Endothelial cell of umbilical vein (primary cell): Measurements from ENCODE around the gene FSTL4. TPM values are rescaled to one million over a fixed set of nuclear protein-coding genes. Genes with fewer than 3 reads are reported as not detected.

Source experiments
- BruUV-seq: library from RNA; stranded (reverse); fragments of 400-500 nt; replicated peaks from 2 replicates; lab custom pipeline; 2021; lab: Mats Ljungman, UMichigan
- CTCF ChIA-PET: fragments of 300-600, 350-600 bp; sonication (Branson Sonifier 250); formaldehyde crosslinking; loops from one replicate; lab custom pipeline; 2021; ENCODE audit warnings: antibody characterized with exemption, inconsistent platforms; lab: Charles Lee
- POLR2A ChIA-PET: fragments of 300-600, 350-600 bp; sonication (Branson Sonifier 250); formaldehyde crosslinking; loops from one replicate; lab custom pipeline; 2021; ENCODE audit warnings: antibody characterized with exemption, inconsistent platforms; lab: Charles Lee
- DNase-seq: peaks from one replicate; pipeline ENCODE4 v3.0.0-alpha.2; 2011; ENCODE audit warnings: low read depth, low spot score
- FAIRE-seq: peaks from 2 replicates; lab custom pipeline; 2011; peaks lifted over from hg19 to GRCh38; lab: Jason Lieb, UNC
- H2AFZ ChIP-seq: 2 replicates; pipeline ENCODE4 v1.6.0; 2012; ENCODE audit warnings: low read depth, low read length, control low read depth, inconsistent platforms
- H3K27ac ChIP-seq: 2 replicates; pipeline ENCODE4 v1.5.1; 2011; ENCODE audit warnings: low read depth, mild to moderate bottlenecking, control low read depth, low read length, moderate library complexity; ENCODE audit not compliant: insufficient read depth
- H3K27me3 ChIP-seq, 2 experiments: 2 replicates each; pipeline versions ENCODE4 v1.6.0 to v1.6.1; 2011; ENCODE audit warnings: low read length in 2 of 2, mixed read lengths in 1 of 2; ENCODE audit not compliant: control insufficient read depth in 2 of 2, insufficient read depth in 2 of 2
- H3K36me3 ChIP-seq, 2 experiments: 2 replicates in 1 of 2; 3 replicates in 1 of 2; pipeline ENCODE4 v1.5.1; 2011; ENCODE audit warnings: low read length in 2 of 2, mild to moderate bottlenecking in 1 of 2, moderate library complexity in 1 of 2; ENCODE audit not compliant: control insufficient read depth in 2 of 2, insufficient read depth in 2 of 2; ENCODE audit errors: extremely low read depth in 1 of 2
- H3K4me1 ChIP-seq: 3 replicates; pipeline ENCODE4 v1.5.1; 2011; ENCODE audit warnings: mild to moderate bottlenecking, low read length; ENCODE audit not compliant: control insufficient read depth, insufficient read depth; ENCODE audit errors: extremely low read depth
- H3K4me2 ChIP-seq: 2 replicates; pipeline ENCODE4 v1.6.1; 2011; ENCODE audit warnings: low read length, control low read depth, mixed read lengths; ENCODE audit not compliant: insufficient read depth
- H3K4me3 ChIP-seq, 3 experiments: fragments of 200-600 bp in 1 of 3; sonication (generic), shearing (Covaris generic) in 1 of 3; replicated peaks in 1 of 3; 2 replicates each; pipeline ENCODE4 v1.5.1; 2011 to 2016; ENCODE audit warnings: control low read depth in 3 of 3, low read length in 3 of 3, mild to moderate bottlenecking in 2 of 3, inconsistent platforms in 1 of 3, low read depth in 1 of 3, moderate library complexity in 1 of 3; ENCODE audit not compliant: insufficient read depth in 1 of 3
- H3K79me2 ChIP-seq: 2 replicates; pipeline ENCODE4 v1.6.0; 2012; ENCODE audit warnings: low read length, inconsistent platforms; ENCODE audit not compliant: control insufficient read depth, insufficient read depth
- H3K9ac ChIP-seq: replicated peaks from 2 replicates; pipeline ENCODE3; 2011; ENCODE audit warnings: low read length, control low read depth; ENCODE audit not compliant: insufficient read depth; ENCODE audit errors: extremely low read depth
- H3K9me1 ChIP-seq: replicated peaks from 3 replicates; pipeline ENCODE4 v1.6.0; 2011; ENCODE audit warnings: mild to moderate bottlenecking, low read length; ENCODE audit not compliant: control insufficient read depth, insufficient read depth; ENCODE audit errors: extremely low read depth
- H3K9me3 ChIP-seq: replicated peaks from 2 replicates; pipeline ENCODE4 v1.5.1; 2012; ENCODE audit warnings: low read length, inconsistent platforms; ENCODE audit not compliant: control insufficient read depth, insufficient read depth
- H4K20me1 ChIP-seq: replicated peaks from 2 replicates; pipeline ENCODE3; 2011; ENCODE audit warnings: mild to moderate bottlenecking, low read length; ENCODE audit not compliant: control insufficient read depth, insufficient read depth; ENCODE audit errors: extremely low read depth
- CTCF ChIP-seq, 2 donors: IDR thresholded peaks; 1 replicate in 1 of 2; 2 replicates in 1 of 2; pipeline ENCODE4 v1.5.1; 2011; ENCODE audit warnings: low read length in 2 of 2, mild to moderate bottlenecking in 2 of 2, moderate library complexity in 2 of 2, control low read depth in 1 of 2, inconsistent platforms in 1 of 2, low read depth in 1 of 2; ENCODE audit not compliant: insufficient read depth in 1 of 2; ENCODE audit errors: extremely low read depth in 1 of 2
- EZH2 ChIP-seq: IDR thresholded peaks from 2 replicates; pipeline ENCODE4 v1.6.1; 2012; ENCODE audit warnings: borderline replicate concordance, low read depth, mild to moderate bottlenecking, moderate library complexity, low read length, inconsistent platforms; ENCODE audit not compliant: severe bottlenecking
- FOS ChIP-seq: IDR thresholded peaks from 2 replicates; pipeline ENCODE4 v1.6.1; 2011; ENCODE audit warnings: mild to moderate bottlenecking, low read length, moderate library complexity, borderline replicate concordance; ENCODE audit not compliant: insufficient read depth
- GATA2 ChIP-seq: IDR thresholded peaks from 2 replicates; pipeline ENCODE4 v1.7.0; 2011; ENCODE audit warnings: low read depth, mild to moderate bottlenecking, moderate library complexity, mixed read lengths, low read length; ENCODE audit not compliant: insufficient read length, insufficient read depth
- JUN ChIP-seq: IDR thresholded peaks from 2 replicates; pipeline ENCODE4 v1.6.1; 2011; ENCODE audit warnings: borderline replicate concordance, low read depth; ENCODE audit not compliant: insufficient read length, insufficient read depth
- MAX ChIP-seq: IDR thresholded peaks from 2 replicates; pipeline ENCODE4 v1.6.1; 2011; ENCODE audit not compliant: insufficient read depth, insufficient read length
- MYC ChIP-seq: IDR thresholded peaks from one replicate; pipeline ENCODE4 v1.6.1; 2011; ENCODE audit warnings: mild to moderate bottlenecking, low read depth, low read length
- POLR2A ChIP-seq: IDR thresholded peaks from 2 replicates; pipeline ENCODE4 v1.6.1; 2012; ENCODE audit warnings: low read depth, mild to moderate bottlenecking, control low read depth, low read length
- POLR2AphosphoS5 ChIP-seq: IDR thresholded peaks from 2 replicates; pipeline ENCODE4 v1.6.1; 2012; ENCODE audit warnings: low read depth, mild to moderate bottlenecking, control low read depth, low read length, moderate library complexity; ENCODE audit not compliant: insufficient read depth
- dilution Hi-C: fragments of 300-500 bp; cut with MboI; formaldehyde crosslinking; loops from one replicate; pipeline ENCODE4 v1.15.0; 2019; ENCODE audit warnings: low sequenced_read_pairs; ENCODE audit not compliant: extremely low pct_ligation_motif_present
- intact Hi-C: fragments of 100-400 bp; cut with micrococcal nuclease; formaldehyde crosslinking; loops from one replicate; pipeline ENCODE4 v1.10.0; 2022
- polyA plus RNA-seq, 4 experiments: library from polyadenylated mRNA; depleted of rRNA in 3 of 4; stranded (reverse) in 3 of 4; unstranded in 1 of 4; fragments of >200 nt; gene quantifications; 2 replicates each; pipeline versions ENCODE4 v1.2.1 to v1.2.3, GENCODE V29; 2011 to 2012; ENCODE audit warnings: missing spikeins in 1 of 4
- total RNA-seq: library from RNA; stranded (reverse); gene quantifications from 2 replicates; pipeline ENCODE4 v1.2.3, GENCODE V29; 2021

Gene FSTL4
- total and polyA plus RNA-seq, 2 donors (not counting 3 experiments of a cell fraction or from before 2014, with no cell fraction given), result 0.18 TPM; not detected in 1

GRCh38 chr5:133497608-133498348, 114.6 kb downstream of the FSTL4 start:
- Histone ChIP-seq H3K27me3 (peaks cover 6% of the 10 kb centered on the region in 2 experiments), H3K9me3 (no peaks in the 10 kb centered on the region), H3K27ac (no peak overlapping the region), H3K36me3 (no peaks in the 10 kb centered on the region), H4K20me1 (no peaks in the 10 kb centered on the region), H3K4me2 (no peak overlapping the region), H3K9ac (no peak overlapping the region), H3K4me1 (no peaks in the 10 kb centered on the region), H3K79me2 (no peaks in the 10 kb centered on the region), H3K9me1 (no peaks in the 10 kb centered on the region), H3K4me3 (no peak overlapping the region), H2AFZ (no peak overlapping the region)
- FAIRE-seq (no peak), DNase-seq (no peak)
- intact Hi-C loops, result no loop called here
- TF ChIP-seq POLR2A, result no peak
- no peak for TF ChIP-seq MAX
- TF ChIP-seq MYC, result no peak
- no peak for TF ChIP-seq POLR2AphosphoS5
- no peak for TF ChIP-seq FOS
- no peak for TF ChIP-seq CTCF (IDR thresholded peaks at IDR 0.05; ENCODE audit: extremely low read depth in 1 of 2, insufficient read depth in 1 of 2, low read depth in 1 of 2, low read length in 2 of 2)
- TF ChIP-seq EZH2, result no peak
- no peak for TF ChIP-seq GATA2
- TF ChIP-seq JUN, result no peak
- BruUV-seq, result no TSS peak
- ChIA-PET POLR2A (no interaction called here), CTCF (no interaction called here)
- dilution Hi-C loops, result no loop called here
